ENCODE results near the gene FBXO28. TPM values are rescaled to one million over a fixed set of nuclear protein-coding genes. Genes with fewer than 3 reads are reported as not detected.

The FBXO28 gene
- total RNA-seq, 1 experiment from 2014 or later = 45.8 TPM

- Histone ChIP-seq H3K4me3 (ENCODE audit: low read depth, low read length, poor library complexity, severe bottlenecking) (peak overlapping the region; percentile 90), H3K4me1 (ENCODE audit: insufficient read depth, low read length, poor library complexity, severe bottlenecking) (peaks cover 16% of the 10 kb centered on the region), H3K27ac (ENCODE audit: low read depth, low read length, poor library complexity, severe bottlenecking) (no peak overlapping the region), H3K36me3 (ENCODE audit: insufficient read depth, low read length, poor library complexity, severe bottlenecking) (peaks cover 4% of the 10 kb centered on the region), H3K9me3 (ENCODE audit: low read depth, low read length, poor library complexity, severe bottlenecking) (no peaks in the 10 kb centered on the region), H3K27me3 (replicated peaks; ENCODE audit: insufficient read depth, low read depth, low read length, poor library complexity) (no peaks in the 10 kb centered on the region)
- BruUV-seq (replicated peaks) = no TSS peak
- POLR2A ChIA-PET (ENCODE audit: low non-redundant PET) = interaction anchor here (0.6 kb wide), 1 partner anchor 10 kb away, joined by 3 read pairs; no protein-coding TSS in a partner anchor
- CTCF ChIA-PET = interaction anchor here (0.6 to 1.0 kb wide), 3 partner anchors 217 to 1871 kb away, joined by 3 to 7 read pairs (median 4); no protein-coding TSS in a partner anchor
- DNase-seq (ENCODE audit: low spot score) = peak; percentile 73
- intact Hi-C loops (cut with micrococcal nuclease; ENCODE audit: unreplicated experiment) = loop anchor here (10.0 kb wide), 2 partner anchors 301 to 339 kb away; no protein-coding TSS in a partner anchor
- TF ChIP-seq CTCF (conservative IDR thresholded peaks at IDR 0.05; ENCODE audit: low read depth, low read length) (peak; percentile 67), EZH2 (IDR thresholded peaks at IDR 0.05; ENCODE audit: borderline replicate concordance, low read depth, low read length, poor library complexity, severe bottlenecking) (no peak)
Observed at GRCh38 chr1:224116131-224116530, 2.2 kb downstream of the FBXO28 start.

- H3K27me3 ChIP-seq (replicated peaks; ENCODE audit: insufficient read depth, low read depth, low read length, poor library complexity) = no peaks in the 10 kb centered on the region
- CTCF ChIA-PET = no interaction called here
- H3K9me3 ChIP-seq (ENCODE audit: low read depth, low read length, poor library complexity, severe bottlenecking) = no peaks in the 10 kb centered on the region
- H3K27ac ChIP-seq (ENCODE audit: low read depth, low read length, poor library complexity, severe bottlenecking) = no peak overlapping the region
- DNase-seq (ENCODE audit: low spot score) = no peak
- H3K36me3 ChIP-seq (ENCODE audit: insufficient read depth, low read length, poor library complexity, severe bottlenecking) = peaks cover 4% of the 10 kb centered on the region
- TF ChIP-seq EZH2 (IDR thresholded peaks at IDR 0.05; ENCODE audit: borderline replicate concordance, low read depth, low read length, poor library complexity, severe bottlenecking) = no peak
- no peak for TF ChIP-seq CTCF (conservative IDR thresholded peaks at IDR 0.05; ENCODE audit: low read depth, low read length)
- POLR2A ChIA-PET (ENCODE audit: low non-redundant PET) = no interaction called here
- intact Hi-C loops (cut with micrococcal nuclease; ENCODE audit: unreplicated experiment) = loop anchor here (10.0 kb wide), 2 partner anchors 304 to 336 kb away; no protein-coding TSS in a partner anchor
- no peak overlapping the region for H3K4me3 ChIP-seq (ENCODE audit: low read depth, low read length, poor library complexity, severe bottlenecking)
- no TSS peak for BruUV-seq (replicated peaks)
- peaks cover 12% of the 10 kb centered on the region for H3K4me1 ChIP-seq (ENCODE audit: insufficient read depth, low read length, poor library complexity, severe bottlenecking)
Observed at GRCh38 chr1:224118688-224119087, 4.8 kb downstream of the FBXO28 start.

- Histone ChIP-seq H3K9me3 (ENCODE audit: low read depth, low read length, poor library complexity, severe bottlenecking) (no peaks in the 10 kb centered on the region), H3K27me3 (replicated peaks; ENCODE audit: insufficient read depth, low read depth, low read length, poor library complexity) (no peaks in the 10 kb centered on the region), H3K4me3 (ENCODE audit: low read depth, low read length, poor library complexity, severe bottlenecking) (no peak overlapping the region), H3K36me3 (ENCODE audit: insufficient read depth, low read length, poor library complexity, severe bottlenecking) (peaks cover 4% of the 10 kb centered on the region), H3K27ac (ENCODE audit: low read depth, low read length, poor library complexity, severe bottlenecking) (no peak overlapping the region), H3K4me1 (ENCODE audit: insufficient read depth, low read length, poor library complexity, severe bottlenecking) (no peaks in the 10 kb centered on the region)
- CTCF ChIA-PET = no interaction called here
- BruUV-seq (replicated peaks) = no TSS peak
- intact Hi-C loops (cut with micrococcal nuclease; ENCODE audit: unreplicated experiment) = no loop called here
- no peak for DNase-seq (ENCODE audit: low spot score)
- POLR2A ChIA-PET (ENCODE audit: low non-redundant PET) = no interaction called here
- TF ChIP-seq EZH2 (IDR thresholded peaks at IDR 0.05; ENCODE audit: borderline replicate concordance, low read depth, low read length, poor library complexity, severe bottlenecking) = no peak
- TF ChIP-seq CTCF (conservative IDR thresholded peaks at IDR 0.05; ENCODE audit: low read depth, low read length) = no peak
Observed at GRCh38 chr1:224123136-224123535, 9.2 kb downstream of the FBXO28 start.
